HepG2 (cell line): ENCODE data around the gene ARHGAP32. TPM values are rescaled to one million over a fixed set of nuclear protein-coding genes. Genes with fewer than 3 reads are reported as not detected.

Experiments
- ATAC-seq: fragments of 200-7000 bp; cut with Tn5 transposase; 3 replicates; pipeline ENCODE4 v1.9.1; 2020; ENCODE audit warnings: mild to moderate bottlenecking, moderate library complexity
- BruUV-seq: library from RNA; stranded (reverse); fragments of 400-500 nt; replicated peaks from 2 replicates; lab custom pipeline; 2021; lab: Mats Ljungman, UMichigan
- CTCF ChIA-PET: fragments of 300-600 bp; formaldehyde crosslinking; extraction: SDS; loops from one replicate; lab custom pipeline; 2021; ENCODE audit warnings: low total read pairs, inconsistent platforms, low intra/inter-chr PET ratio; lab: Yijun Ruan, JAX
- POLR2A ChIA-PET: fragments of 350-600 bp; sonication (Branson Sonifier 250); formaldehyde crosslinking; loops from one replicate; lab custom pipeline; 2020; ENCODE audit warnings: antibody characterized with exemption, inconsistent platforms; lab: Yijun Ruan, JAX
- DNase-seq: peaks from one replicate; pipeline ENCODE4 v3.0.0-alpha.2; 2015; ENCODE audit warnings: low spot score
- FAIRE-seq: peaks from 3 replicates; lab custom pipeline; 2011; peaks lifted over from hg19 to GRCh38; lab: Jason Lieb, UNC
- H2AFZ ChIP-seq: one replicate; pipeline ENCODE4 v1.6.1; 2011; ENCODE audit warnings: low read length, inconsistent platforms
- H3K27ac ChIP-seq: fragments of 300-600 bp; 3 replicates; pipeline ENCODE4 v1.8.0; 2011; ENCODE audit warnings: mixed run types, mild to moderate bottlenecking, mixed read lengths, low read length, inconsistent platforms; ENCODE audit not compliant: insufficient read depth; ENCODE audit errors: extremely low read length
- H3K27me3 ChIP-seq, 2 experiments: fragments of 200-600 bp in 1 of 2; 2 replicates in 1 of 2; 3 replicates in 1 of 2; pipeline versions ENCODE4 v1.6.0 to v1.8.0; 2011; ENCODE audit warnings: low read length in 2 of 2, mild to moderate bottlenecking in 2 of 2, moderate library complexity in 2 of 2, inconsistent platforms in 1 of 2; ENCODE audit not compliant: insufficient read depth in 2 of 2, control insufficient read depth in 1 of 2
- H3K36me3 ChIP-seq, 2 experiments: fragments of 200-600 bp in 1 of 2; replicated peaks in 1 of 2; 2 replicates in 1 of 2; 3 replicates in 1 of 2; pipeline versions ENCODE4 v1.5.1 to v1.8.0; 2011; ENCODE audit warnings: low read length in 2 of 2, inconsistent platforms in 1 of 2; ENCODE audit not compliant: insufficient read depth in 2 of 2, control insufficient read depth in 1 of 2
- H3K4me1 ChIP-seq: 2 replicates; pipeline ENCODE4 v1.5.1; 2012; ENCODE audit warnings: low read length, inconsistent platforms; ENCODE audit not compliant: insufficient read depth
- H3K4me2 ChIP-seq: 2 replicates; pipeline ENCODE4 v1.6.0; 2011; ENCODE audit warnings: low read depth, low read length, inconsistent platforms
- H3K4me3 ChIP-seq, 3 experiments: fragments of 200-600 bp in 1 of 3; sonication (generic), shearing (Covaris generic) in 1 of 3; replicated peaks in 1 of 3; 2 replicates each; pipeline ENCODE4 v1.5.1; 2011 to 2016; ENCODE audit warnings: low read length in 3 of 3, inconsistent platforms in 2 of 3, low read depth in 2 of 3, mild to moderate bottlenecking in 2 of 3, control low read depth in 1 of 3, mixed read lengths in 1 of 3; ENCODE audit not compliant: insufficient read depth in 1 of 3
- H3K79me2 ChIP-seq: one replicate; pipeline ENCODE4 v1.6.1; 2011; ENCODE audit warnings: low read length, inconsistent platforms; ENCODE audit not compliant: insufficient read depth
- H3K9ac ChIP-seq: 2 replicates; pipeline ENCODE4 v1.6.0; 2011; ENCODE audit warnings: mild to moderate bottlenecking, low read depth, low read length, inconsistent platforms; ENCODE audit not compliant: insufficient read depth
- H3K9me3 ChIP-seq: 2 replicates; pipeline ENCODE4 v1.5.1; 2012; ENCODE audit warnings: mild to moderate bottlenecking, low read length
- H4K20me1 ChIP-seq: 2 replicates; pipeline ENCODE4 v1.6.0; 2011; ENCODE audit warnings: inconsistent platforms, mild to moderate bottlenecking, low read length, moderate library complexity; ENCODE audit not compliant: insufficient read depth
- CTCF ChIP-seq: sonication (generic); formaldehyde crosslinking; IDR thresholded peaks from 2 replicates; pipeline ENCODE4 v1.5.0; 2020; ENCODE audit warnings: mild to moderate bottlenecking, missing genetic modification reagents, moderate library complexity
- GFI1 ChIP-seq: sonication (generic); formaldehyde crosslinking; IDR thresholded peaks from 2 replicates; pipeline ENCODE4 v1.5.0; 2020; ENCODE audit warnings: missing genetic modification reagents, mild to moderate bottlenecking, borderline replicate concordance
- PCBP2 ChIP-seq: fragments of 200-400 bp; formaldehyde crosslinking; optimal IDR thresholded peaks from 2 replicates; pipeline ENCODE3; 2018; ENCODE audit warnings: low read length, low read depth; ENCODE audit not compliant: poor library complexity, severe bottlenecking
- STAG1 ChIP-seq: sonication (generic); formaldehyde crosslinking; IDR thresholded peaks from 2 replicates; pipeline ENCODE4 v1.4.0; 2020; ENCODE audit warnings: missing genetic modification reagents
- ZBTB20 ChIP-seq: sonication (generic); formaldehyde crosslinking; IDR thresholded peaks from 2 replicates; pipeline ENCODE4 v1.8.1; 2023; ENCODE audit warnings: missing genetic modification reagents, low read depth, mild to moderate bottlenecking, borderline replicate concordance
- ZEB1 ChIP-seq: IDR thresholded peaks from 2 replicates; pipeline ENCODE4 v1.6.1; 2012; ENCODE audit warnings: mild to moderate bottlenecking, low read depth, inconsistent platforms; ENCODE audit not compliant: insufficient replicate concordance
- ZNF331 ChIP-seq: sonication (generic); formaldehyde crosslinking; IDR thresholded peaks from 2 replicates; pipeline ENCODE4 v1.4.0; 2020; ENCODE audit warnings: missing genetic modification reagents
- WGBS: methylation state at CpG from one replicate; pipeline ENCODE4 v1.1.6; 2017; ENCODE audit warnings: low lambda C conversion rate; 5-methylcytosine and 5-hydroxymethylcytosine counted together
- in situ Hi-C: cut with HindIII; loops from 2 replicates; pipeline ENCODE4 v1.10.0; 2017; ENCODE audit warnings: low pct_unique_long_range_greater_than_20kb; ENCODE audit not compliant: extremely low pct_ligation_motif_present
- intact Hi-C: fragments of 100-400 bp; cut with micrococcal nuclease; formaldehyde crosslinking; loops from one replicate; pipeline ENCODE4 v1.10.0; 2022; ENCODE audit not compliant: unreplicated experiment
- polyA plus RNA-seq, 8 experiments: library from polyadenylated mRNA; depleted of rRNA in 3 of 8; stranded (reverse) in 7 of 8; unstranded in 1 of 8; fragments of >200 nt; fragmentation: Illumina TruSeq in 4 of 8; extraction: Trizol in 4 of 8; gene quantifications; 2 replicates each; pipeline versions ENCODE4 v1.2.1 to v1.2.3, GENCODE V29; 2011 to 2016; ENCODE audit warnings: low read depth in 4 of 8, missing spikeins in 1 of 8, mixed read lengths in 1 of 8; ENCODE audit not compliant: insufficient read depth in 1 of 8
- total RNA-seq, 5 experiments: library from RNA; depleted of rRNA; stranded (reverse); fragments of >200 nt; fragmentation: Illumina TruSeq; extraction: Trizol; gene quantifications; 2 replicates each; pipeline ENCODE4 v1.2.3, GENCODE V29; 2016; ENCODE audit warnings: low read depth in 1 of 5
- TF ChIP-seq, protein P1 (sequence below): sonication (generic); formaldehyde crosslinking; IDR thresholded peaks from 2 replicates; pipeline ENCODE4 v1.4.0; 2020; ENCODE audit warnings: mild to moderate bottlenecking, low read depth, missing genetic modification reagents

The ARHGAP32 gene
- total and polyA plus RNA-seq, 2 of the 13 experiments (the other 11 are each of a cell fraction or from before 2014, with no cell fraction given): 6.3 to 8.2 TPM

DNA sequence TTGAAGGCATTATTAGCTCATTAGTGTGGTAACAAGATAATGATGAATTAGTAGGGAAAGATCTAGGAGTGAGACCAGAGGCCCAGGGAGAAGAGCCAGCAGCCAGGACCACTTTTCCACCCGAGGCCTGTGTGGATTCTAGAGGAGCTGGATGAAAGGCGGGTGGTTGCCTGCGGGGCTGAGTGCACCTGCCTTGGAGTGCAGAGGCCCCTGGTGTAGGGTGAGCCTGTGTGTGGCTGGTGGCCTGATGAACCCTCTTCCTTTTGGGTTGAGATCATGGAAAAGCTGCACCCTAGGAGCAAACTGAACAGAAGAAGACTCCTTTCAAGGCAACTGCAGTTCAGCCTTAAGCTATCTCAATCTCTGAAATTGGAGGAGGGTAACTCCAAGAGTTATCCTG, 243.5 kb downstream of the ARHGAP32 start:
- Histone ChIP-seq H3K4me3 (no peak overlapping the region), H3K4me2 (no peak overlapping the region), H3K79me2 (no peaks in the 10 kb centered on the region), H4K20me1 (no peaks in the 10 kb centered on the region), H3K9ac (no peak overlapping the region), H2AFZ (no peak overlapping the region), H3K27ac (no peak overlapping the region), H3K27me3 (peaks cover 0 to 3% of the 10 kb centered on the region in 2 experiments; a peak in 1 of 5 replicates), H3K36me3 (no peaks in the 10 kb centered on the region), H3K4me1 (no peaks in the 10 kb centered on the region), H3K9me3 (no peaks in the 10 kb centered on the region)
- no peak for FAIRE-seq
- BruUV-seq: no TSS peak
- CTCF ChIA-PET: interaction anchor here (1.2 to 1.4 kb wide), 2 partner anchors 62 to 64 kb away, joined by 3 to 4 read pairs; no protein-coding TSS in a partner anchor
- TF ChIP-seq CTCF (CRISPR knock-in tag) (peak; percentile 46), ZBTB20 (CRISPR knock-in tag) (no peak), ZEB1 (no peak), ZNF331 (CRISPR knock-in tag) (no peak), GFI1 (CRISPR knock-in tag) (no peak), PCBP2 (no peak), STAG1 (CRISPR knock-in tag) (peak; percentile 46)
- TF ChIP-seq, protein P1, sequence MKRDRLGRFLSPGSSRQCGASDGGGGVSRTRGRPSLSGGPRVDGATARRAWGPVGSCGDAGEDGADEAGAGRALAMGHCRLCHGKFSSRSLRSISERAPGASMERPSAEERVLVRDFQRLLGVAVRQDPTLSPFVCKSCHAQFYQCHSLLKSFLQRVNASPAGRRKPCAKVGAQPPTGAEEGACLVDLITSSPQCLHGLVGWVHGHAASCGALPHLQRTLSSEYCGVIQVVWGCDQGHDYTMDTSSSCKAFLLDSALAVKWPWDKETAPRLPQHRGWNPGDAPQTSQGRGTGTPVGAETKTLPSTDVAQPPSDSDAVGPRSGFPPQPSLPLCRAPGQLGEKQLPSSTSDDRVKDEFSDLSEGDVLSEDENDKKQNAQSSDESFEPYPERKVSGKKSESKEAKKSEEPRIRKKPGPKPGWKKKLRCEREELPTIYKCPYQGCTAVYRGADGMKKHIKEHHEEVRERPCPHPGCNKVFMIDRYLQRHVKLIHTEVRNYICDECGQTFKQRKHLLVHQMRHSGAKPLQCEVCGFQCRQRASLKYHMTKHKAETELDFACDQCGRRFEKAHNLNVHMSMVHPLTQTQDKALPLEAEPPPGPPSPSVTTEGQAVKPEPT (CRISPR knock-in tag): no peak
- in situ Hi-C loops: no loop called here
- peak; percentile 85 for ATAC-seq
- POLR2A ChIA-PET: no interaction called here
- 22% methylated on average over 3 of the region's 3 CpGs for WGBS
- intact Hi-C loops: loop anchor here (2.0 kb wide), 1 partner anchor 64 kb away; no protein-coding TSS in a partner anchor
- no peak for DNase-seq
